Upper lobe of left lung (tissue), 4 donors: Measurements from ENCODE around the gene PML.

Experiments
- CTCF ChIP-seq, 6 experiments: fragments of 450-650 bp in 4 of 6; fragments of 200-600 bp in 2 of 6; sonication (generic) in 2 of 6; IDR thresholded peaks; one replicate each; pipeline ENCODE4 v1.5.1; 2016 to 2019; ENCODE audit warnings: antibody characterized with exemption in 6 of 6
- EP300 ChIP-seq, 4 donors: sonication (generic); formaldehyde crosslinking; IDR thresholded peaks; one replicate each; pipeline ENCODE4 v1.5.1; 2017; ENCODE audit warnings: antibody characterized with exemption in 4 of 4, control low read depth in 2 of 4

GRCh38 chr15:74045636-74046274 lies 51.2 kb downstream of the PML start:
- TF ChIP-seq CTCF (IDR thresholded peaks at IDR 0.05) (no peak), EP300 (IDR thresholded peaks at IDR 0.05) (no peak)
